K562 (cell line): ENCODE data around the gene ACTR1B. TPM values are rescaled to one million over a fixed set of nuclear protein-coding genes. Genes with fewer than 3 reads are reported as not detected.
A peak's percentile ranks its signal among the peaks of the same experiment; 100 is the strongest.

Experiments
- CBX8 ChIP-seq: fragments of 200-600 bp; sonication (generic); IDR thresholded peaks from 2 replicates; pipeline ENCODE4 v1.6.1; 2012; ENCODE audit warnings: borderline replicate concordance, mixed run types, low read depth, mild to moderate bottlenecking, moderate library complexity, mixed read lengths, low read length, control low read depth, inconsistent platforms; ENCODE audit not compliant: poor library complexity, severe bottlenecking; ENCODE audit errors: extremely low read depth
- FOXK2 ChIP-seq, 2 experiments: fragments of 450-650 bp; IDR thresholded peaks in 1 of 2; conservative IDR thresholded peaks in 1 of 2; 2 replicates each; pipeline ENCODE4 v1.6.1; 2016; ENCODE audit warnings: low read depth in 2 of 2, mild to moderate bottlenecking in 1 of 2
- JUNB ChIP-seq: fragments of 450-650 bp; formaldehyde crosslinking; conservative IDR thresholded peaks from 2 replicates; pipeline ENCODE4 v1.4.0; 2020; ENCODE audit warnings: mild to moderate bottlenecking
- JUND ChIP-seq, 2 experiments: IDR thresholded peaks; 2 replicates in 1 of 2; 3 replicates in 1 of 2; pipeline ENCODE4 v1.6.1; 2011; ENCODE audit warnings: borderline replicate concordance in 2 of 2, low read depth in 2 of 2, low read length in 2 of 2, improper control_type of control experiment in 1 of 2, missing biosample characterization in 1 of 2, missing genetic modification characterization in 1 of 2, missing genetic modification reagents in 1 of 2
- MCM2 ChIP-seq: fragments of 450-650 bp; IDR thresholded peaks from 2 replicates; pipeline ENCODE4 v1.6.1; 2017; ENCODE audit warnings: low read depth, mild to moderate bottlenecking
- NFE2 ChIP-seq: IDR thresholded peaks from 2 replicates; pipeline ENCODE4 v1.6.1; 2014; ENCODE audit warnings: antibody characterized with exemption, low read depth
- NRF1 ChIP-seq, 2 experiments: fragments of 450-650 bp; IDR thresholded peaks in 1 of 2; conservative IDR thresholded peaks in 1 of 2; 2 replicates each; pipeline ENCODE4 v1.6.1; 2014; ENCODE audit warnings: mild to moderate bottlenecking in 2 of 2
- PHB ChIP-seq: fragments of 250-450 bp; sonication (Bioruptor Pico); IDR thresholded peaks from 2 replicates; pipeline ENCODE4 v1.5.0; 2021
- POLR2AphosphoS2 ChIP-seq: IDR thresholded peaks from 2 replicates; pipeline ENCODE4 v1.6.1; 2012; ENCODE audit warnings: low read length, improper control_type of control experiment
- POLR2H ChIP-seq: IDR thresholded peaks from 2 replicates; pipeline ENCODE4 v1.6.1; 2016; ENCODE audit warnings: missing genetic modification characterization, low read depth, mild to moderate bottlenecking, control low read depth, missing compliant biosample characterization, moderate library complexity
- SMAD1 ChIP-seq: fragments of 150-350 bp; IDR thresholded peaks from 2 replicates; pipeline ENCODE4 v1.6.1; 2014; ENCODE audit warnings: low read length, low read depth; ENCODE audit not compliant: partially characterized antibody
- SMARCB1 ChIP-seq: IDR thresholded peaks from 2 replicates; pipeline ENCODE4 v1.6.1; 2011; ENCODE audit warnings: improper control_type of control experiment, low read depth; ENCODE audit not compliant: insufficient read length
- SNRNP70 ChIP-seq: fragments of 200-400 bp; formaldehyde crosslinking; optimal IDR thresholded peaks from 2 replicates; pipeline ENCODE3; 2017; ENCODE audit warnings: low read depth, low read length
- YY1 ChIP-seq, 3 experiments: IDR thresholded peaks; 2 replicates each; pipeline ENCODE4 v1.6.1; 2011; ENCODE audit warnings: low read length in 2 of 3, mild to moderate bottlenecking in 2 of 3, moderate library complexity in 2 of 3, borderline replicate concordance in 1 of 3, control low read depth in 1 of 3, low read depth in 1 of 3; ENCODE audit not compliant: insufficient read depth in 3 of 3, insufficient replicate concordance in 2 of 3, control insufficient read depth in 1 of 3, insufficient read length in 1 of 3; ENCODE audit errors: extremely low read depth in 1 of 3
- polyA plus RNA-seq, 8 experiments: library from polyadenylated mRNA; depleted of rRNA in 4 of 8; stranded (reverse) in 5 of 8; unstranded in 3 of 8; fragments of >200 nt; fragmentation: Nextera tagmentation in 2 of 8; fragmentation: Illumina TruSeq in 1 of 8; extraction: Ambion mirVana in 2 of 8; extraction: Trizol in 1 of 8; gene quantifications; 2 replicates each; pipeline versions ENCODE4 v1.2.1 to v1.2.3, GENCODE V29; 2011 to 2014; ENCODE audit warnings: inconsistent platforms in 1 of 8, missing spikeins in 1 of 8
- total RNA-seq, 7 experiments: library from RNA; depleted of rRNA in 6 of 7; stranded (reverse); fragments of >200 nt in 6 of 7; fragmentation: Illumina TruSeq in 2 of 7; extraction: Trizol in 2 of 7; gene quantifications; 2 replicates each; pipeline versions ENCODE4 v1.2.1 to v1.2.3, GENCODE V29; 2011 to 2021; ENCODE audit warnings: low replicate concordance in 1 of 7
- TF ChIP-seq, protein P1 (sequence below): sonication (generic); formaldehyde crosslinking; IDR thresholded peaks from 2 replicates; pipeline ENCODE4 v1.8.1; 2023; ENCODE audit warnings: missing genetic modification reagents, mild to moderate bottlenecking, borderline replicate concordance
- TF ChIP-seq, protein P2 (sequence below), 2 experiments: IDR thresholded peaks; 2 replicates each; pipeline ENCODE4 v1.6.1; 2012; ENCODE audit warnings: improper control_type of control experiment in 2 of 2, low read depth in 2 of 2, low read length in 2 of 2, borderline replicate concordance in 1 of 2

The ACTR1B gene
- total and polyA plus RNA-seq, 9 of the 15 experiments (the other 6 are each of a cell fraction or from before 2014, with no cell fraction given), result 0.49 to 42.3 (median 22.5) TPM

DNA sequence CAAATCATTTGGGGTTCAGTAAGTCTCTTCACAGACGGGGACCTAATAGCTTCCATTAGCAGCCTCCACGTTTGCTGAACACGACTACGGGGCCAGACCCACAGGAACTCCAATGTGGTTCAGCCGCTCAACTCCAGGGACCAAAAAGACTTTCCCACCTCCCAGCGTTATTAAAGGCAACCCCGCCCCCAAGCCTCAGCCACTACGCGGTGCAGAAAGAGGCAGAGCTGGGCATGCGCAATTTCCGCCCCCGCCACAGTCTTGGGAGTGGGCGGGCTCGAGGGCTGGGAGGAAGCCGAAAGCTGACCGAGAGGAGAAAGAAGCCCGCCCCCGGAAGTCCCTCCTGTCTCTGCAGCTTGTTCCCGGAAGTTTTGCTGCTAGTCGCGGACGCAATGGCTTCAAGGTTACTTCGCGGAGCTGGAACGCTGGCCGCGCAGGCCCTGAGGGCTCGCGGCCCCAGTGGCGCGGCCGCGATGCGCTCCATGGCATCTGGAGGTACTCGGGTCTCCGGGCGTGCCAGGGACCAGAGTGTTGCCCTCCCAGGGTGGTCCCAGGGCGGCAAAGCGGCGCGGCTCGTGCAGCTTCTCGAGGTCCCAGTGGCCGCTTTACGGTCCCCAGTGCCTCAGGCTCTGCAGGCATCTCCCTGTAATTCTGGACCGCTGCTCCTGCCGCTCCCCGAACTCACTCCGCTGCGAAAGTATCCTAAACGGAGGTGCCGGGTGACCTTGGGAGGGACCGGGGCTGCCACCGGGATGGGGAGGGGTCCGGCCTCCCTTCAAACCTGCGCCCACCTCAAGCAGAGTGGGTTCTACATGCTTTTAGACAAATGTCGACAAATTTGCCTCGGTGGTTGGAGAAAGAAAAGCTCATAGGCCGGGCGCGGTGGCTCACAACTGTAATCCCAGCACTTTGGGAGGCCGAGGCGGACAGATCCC is 17.9 kb downstream of the ACTR1B start, which contains the start of gene COX5B (continued):
- TF ChIP-seq, protein P1, sequence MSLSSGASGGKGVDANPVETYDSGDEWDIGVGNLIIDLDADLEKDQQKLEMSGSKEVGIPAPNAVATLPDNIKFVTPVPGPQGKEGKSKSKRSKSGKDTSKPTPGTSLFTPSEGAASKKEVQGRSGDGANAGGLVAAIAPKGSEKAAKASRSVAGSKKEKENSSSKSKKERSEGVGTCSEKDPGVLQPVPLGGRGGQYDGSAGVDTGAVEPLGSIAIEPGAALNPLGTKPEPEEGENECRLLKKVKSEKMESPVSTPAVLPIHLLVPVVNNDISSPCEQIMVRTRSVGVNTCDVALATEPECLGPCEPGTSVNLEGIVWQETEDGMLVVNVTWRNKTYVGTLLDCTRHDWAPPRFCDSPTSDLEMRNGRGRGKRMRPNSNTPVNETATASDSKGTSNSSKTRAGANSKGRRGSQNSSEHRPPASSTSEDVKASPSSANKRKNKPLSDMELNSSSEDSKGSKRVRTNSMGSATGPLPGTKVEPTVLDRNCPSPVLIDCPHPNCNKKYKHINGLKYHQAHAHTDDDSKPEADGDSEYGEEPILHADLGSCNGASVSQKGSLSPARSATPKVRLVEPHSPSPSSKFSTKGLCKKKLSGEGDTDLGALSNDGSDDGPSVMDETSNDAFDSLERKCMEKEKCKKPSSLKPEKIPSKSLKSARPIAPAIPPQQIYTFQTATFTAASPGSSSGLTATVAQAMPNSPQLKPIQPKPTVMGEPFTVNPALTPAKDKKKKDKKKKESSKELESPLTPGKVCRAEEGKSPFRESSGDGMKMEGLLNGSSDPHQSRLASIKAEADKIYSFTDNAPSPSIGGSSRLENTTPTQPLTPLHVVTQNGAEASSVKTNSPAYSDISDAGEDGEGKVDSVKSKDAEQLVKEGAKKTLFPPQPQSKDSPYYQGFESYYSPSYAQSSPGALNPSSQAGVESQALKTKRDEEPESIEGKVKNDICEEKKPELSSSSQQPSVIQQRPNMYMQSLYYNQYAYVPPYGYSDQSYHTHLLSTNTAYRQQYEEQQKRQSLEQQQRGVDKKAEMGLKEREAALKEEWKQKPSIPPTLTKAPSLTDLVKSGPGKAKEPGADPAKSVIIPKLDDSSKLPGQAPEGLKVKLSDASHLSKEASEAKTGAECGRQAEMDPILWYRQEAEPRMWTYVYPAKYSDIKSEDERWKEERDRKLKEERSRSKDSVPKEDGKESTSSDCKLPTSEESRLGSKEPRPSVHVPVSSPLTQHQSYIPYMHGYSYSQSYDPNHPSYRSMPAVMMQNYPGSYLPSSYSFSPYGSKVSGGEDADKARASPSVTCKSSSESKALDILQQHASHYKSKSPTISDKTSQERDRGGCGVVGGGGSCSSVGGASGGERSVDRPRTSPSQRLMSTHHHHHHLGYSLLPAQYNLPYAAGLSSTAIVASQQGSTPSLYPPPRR, result no peak
- peak; percentile 96 for TF ChIP-seq POLR2H (tag)
- no peak for TF ChIP-seq SNRNP70
- TF ChIP-seq NFE2, result 0 out of 2 replicates have a peak, but pooled peaks have one; percentile 2
- peak; percentile 83; the same call in 1 of the 2 replicates for TF ChIP-seq POLR2AphosphoS2
- TF ChIP-seq MCM2, result no peak
- TF ChIP-seq YY1 (IDR thresholded peaks at IDR 0.05; ENCODE audit: borderline replicate concordance in 1 of 3, control insufficient read depth in 1 of 3, extremely low read depth in 1 of 3, insufficient read depth in 3 of 3, insufficient read length in 1 of 3, insufficient replicate concordance in 2 of 3, low read depth in 1 of 3, low read length in 2 of 3), result peak in 2 of 3 experiments; percentile 81 to 85
- peak; percentile 97 for TF ChIP-seq NRF1 (conservative IDR thresholded peaks at IDR 0.05 in 1 of 2, IDR thresholded peaks at IDR 0.05 in 1 of 2)
- TF ChIP-seq JUND (IDR thresholded peaks at IDR 0.05; ENCODE audit: borderline replicate concordance, low read depth, low read length), result peak; percentile 37; the same call in 1 of the 2 replicates
- TF ChIP-seq JUND (tag; IDR thresholded peaks at IDR 0.05; ENCODE audit: borderline replicate concordance, low read depth, low read length), result 0 out of 3 replicates have a peak, but pooled peaks have one; percentile 12
- peak; percentile 72 to 76; a peak in 3 of 4 replicates for TF ChIP-seq FOXK2 (conservative IDR thresholded peaks at IDR 0.05 in 1 of 2, IDR thresholded peaks at IDR 0.05 in 1 of 2; ENCODE audit: low read depth in 2 of 2)
- no peak for TF ChIP-seq CBX8
- peak; percentile 61 for TF ChIP-seq SMAD1
- no peak for TF ChIP-seq SMARCB1
- no peak for TF ChIP-seq JUNB (CRISPR knock-in tag)
- TF ChIP-seq, protein P2, sequence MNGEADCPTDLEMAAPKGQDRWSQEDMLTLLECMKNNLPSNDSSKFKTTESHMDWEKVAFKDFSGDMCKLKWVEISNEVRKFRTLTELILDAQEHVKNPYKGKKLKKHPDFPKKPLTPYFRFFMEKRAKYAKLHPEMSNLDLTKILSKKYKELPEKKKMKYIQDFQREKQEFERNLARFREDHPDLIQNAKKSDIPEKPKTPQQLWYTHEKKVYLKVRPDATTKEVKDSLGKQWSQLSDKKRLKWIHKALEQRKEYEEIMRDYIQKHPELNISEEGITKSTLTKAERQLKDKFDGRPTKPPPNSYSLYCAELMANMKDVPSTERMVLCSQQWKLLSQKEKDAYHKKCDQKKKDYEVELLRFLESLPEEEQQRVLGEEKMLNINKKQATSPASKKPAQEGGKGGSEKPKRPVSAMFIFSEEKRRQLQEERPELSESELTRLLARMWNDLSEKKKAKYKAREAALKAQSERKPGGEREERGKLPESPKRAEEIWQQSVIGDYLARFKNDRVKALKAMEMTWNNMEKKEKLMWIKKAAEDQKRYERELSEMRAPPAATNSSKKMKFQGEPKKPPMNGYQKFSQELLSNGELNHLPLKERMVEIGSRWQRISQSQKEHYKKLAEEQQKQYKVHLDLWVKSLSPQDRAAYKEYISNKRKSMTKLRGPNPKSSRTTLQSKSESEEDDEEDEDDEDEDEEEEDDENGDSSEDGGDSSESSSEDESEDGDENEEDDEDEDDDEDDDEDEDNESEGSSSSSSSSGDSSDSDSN (IDR thresholded peaks at IDR 0.05; ENCODE audit: borderline replicate concordance in 1 of 2, low read depth in 2 of 2, low read length in 2 of 2), result peak in 1 of 2 experiments; percentile 50; a peak in 1 of 4 replicates
- TF ChIP-seq PHB, result peak; percentile 95
